Spleen (tissue), 7 donors: ENCODE results near the gene SMPD2.

ENCODE experiments used
- POLR2AphosphoS5 ChIP-seq, 3 donors: sonication (generic); formaldehyde crosslinking; IDR thresholded peaks; one replicate each; pipeline ENCODE4 v1.5.1; 2017; ENCODE audit warnings: antibody characterized with exemption in 3 of 3
- TF ChIP-seq, protein P1 (sequence below), 11 experiments: fragments of 200-600 bp in 7 of 11; fragments of 450-650 bp in 4 of 11; sonication (generic) in 4 of 11; IDR thresholded peaks in 8 of 11; conservative IDR thresholded peaks in 3 of 11; 1 replicate in 7 of 11; 2 replicates in 4 of 11; pipeline versions ENCODE4 v1.4.0 to v1.8.0; 2016 to 2021; ENCODE audit warnings: antibody characterized with exemption in 11 of 11, inconsistent platforms in 4 of 11, mild to moderate bottlenecking in 1 of 11
- donor health status: DM: no; HTN: no; CAD: no; lungs with moderate emphysema.
- donor health status: DM: no; HTN: no; CAD: no.
- donor health status: DM: no; HTN: no; CAD: no.

- TF ChIP-seq, protein P1, sequence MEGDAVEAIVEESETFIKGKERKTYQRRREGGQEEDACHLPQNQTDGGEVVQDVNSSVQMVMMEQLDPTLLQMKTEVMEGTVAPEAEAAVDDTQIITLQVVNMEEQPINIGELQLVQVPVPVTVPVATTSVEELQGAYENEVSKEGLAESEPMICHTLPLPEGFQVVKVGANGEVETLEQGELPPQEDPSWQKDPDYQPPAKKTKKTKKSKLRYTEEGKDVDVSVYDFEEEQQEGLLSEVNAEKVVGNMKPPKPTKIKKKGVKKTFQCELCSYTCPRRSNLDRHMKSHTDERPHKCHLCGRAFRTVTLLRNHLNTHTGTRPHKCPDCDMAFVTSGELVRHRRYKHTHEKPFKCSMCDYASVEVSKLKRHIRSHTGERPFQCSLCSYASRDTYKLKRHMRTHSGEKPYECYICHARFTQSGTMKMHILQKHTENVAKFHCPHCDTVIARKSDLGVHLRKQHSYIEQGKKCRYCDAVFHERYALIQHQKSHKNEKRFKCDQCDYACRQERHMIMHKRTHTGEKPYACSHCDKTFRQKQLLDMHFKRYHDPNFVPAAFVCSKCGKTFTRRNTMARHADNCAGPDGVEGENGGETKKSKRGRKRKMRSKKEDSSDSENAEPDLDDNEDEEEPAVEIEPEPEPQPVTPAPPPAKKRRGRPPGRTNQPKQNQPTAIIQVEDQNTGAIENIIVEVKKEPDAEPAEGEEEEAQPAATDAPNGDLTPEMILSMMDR (IDR thresholded peaks at IDR 0.05 in 8 of 11, conservative IDR thresholded peaks at IDR 0.05 in 3 of 11), result no peak
- TF ChIP-seq POLR2AphosphoS5 (IDR thresholded peaks at IDR 0.05), result no peak
Observed at GRCh38 chr6:109436041-109436440, 4.5 kb upstream of the SMPD2 start.
